Activated naive CD8-positive, alpha-beta T cell treated with anti-CD3 and anti-CD28 coated beads, Interleukin-2, amount 50 U/mL, for 24 hours (primary cell): ENCODE measurements around the gene MTHFD1.
A peak's percentile ranks its signal among the peaks of the same experiment; 100 is the strongest.
"Not testable (repeated sequence)": the region's sequence is repeated elsewhere in the genome, so short reads cannot be mapped to it uniquely, and the experiment has no call there.

Experiments used
- ATAC-seq: fragments of 150-1000 bp; cut with Tn5 transposase; one replicate; pipeline ENCODE4 v1.10.0; 2021
- DNase-seq: peaks from one replicate; pipeline ENCODE4 v3.0.0; 2021
- H3K27ac Mint-ChIP-seq: one replicate; pipeline ENCODE4 v1.8.0; 2021; ENCODE audit warnings: mild to moderate bottlenecking, mixed read lengths
- H3K27me3 Mint-ChIP-seq: one replicate; pipeline ENCODE4 v1.8.0; 2021; ENCODE audit warnings: mixed read lengths
- H3K36me3 Mint-ChIP-seq: one replicate; pipeline ENCODE4 v1.8.0; 2021; ENCODE audit warnings: low read depth, mixed read lengths
- H3K4me1 Mint-ChIP-seq: one replicate; pipeline ENCODE4 v1.8.0; 2021; ENCODE audit warnings: mixed read lengths
- H3K4me3 Mint-ChIP-seq: one replicate; pipeline ENCODE4 v1.8.0; 2021; ENCODE audit warnings: mild to moderate bottlenecking, moderate library complexity, mixed read lengths
- H3K9me3 Mint-ChIP-seq: one replicate; pipeline ENCODE4 v1.8.0; 2021; ENCODE audit warnings: mixed read lengths

Gene MTHFD1

DNA sequence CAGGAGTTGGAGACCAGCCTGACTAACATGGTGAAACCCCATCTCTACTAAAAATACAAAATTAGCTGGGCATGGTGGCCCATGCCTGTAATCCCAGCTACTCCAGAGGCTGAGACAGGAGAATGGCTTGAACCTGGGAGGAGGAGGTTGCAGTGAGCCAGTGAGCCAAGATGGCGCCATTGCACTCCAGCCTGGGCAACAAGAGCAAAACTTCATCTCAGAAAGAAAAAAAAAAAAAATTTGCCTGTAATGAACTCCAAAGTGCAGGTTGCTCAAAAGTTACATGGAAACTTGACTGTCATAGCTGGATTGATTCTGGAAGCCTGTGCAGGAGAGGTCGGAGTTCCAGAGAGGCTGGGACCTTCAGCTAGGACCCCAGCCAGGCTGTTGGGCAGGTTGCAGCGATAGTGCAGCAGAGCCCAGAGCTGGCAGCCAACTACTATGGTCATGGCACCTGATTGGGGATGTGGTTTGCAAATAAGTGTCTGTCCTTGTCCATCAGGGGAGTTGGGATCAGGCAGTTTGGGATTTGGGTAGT lies 5.1 kb downstream of the MTHFD1 start:
- not testable (repeated sequence) for ATAC-seq, H3K4me3 Mint-ChIP-seq, H3K27ac Mint-ChIP-seq, DNase-seq, H3K9me3 Mint-ChIP-seq, H3K27me3 Mint-ChIP-seq
- Mint-ChIP-seq H3K36me3 (peaks cover 48% of the 10 kb centered on the region), H3K4me1 (peaks cover 34% of the 10 kb centered on the region)

DNA sequence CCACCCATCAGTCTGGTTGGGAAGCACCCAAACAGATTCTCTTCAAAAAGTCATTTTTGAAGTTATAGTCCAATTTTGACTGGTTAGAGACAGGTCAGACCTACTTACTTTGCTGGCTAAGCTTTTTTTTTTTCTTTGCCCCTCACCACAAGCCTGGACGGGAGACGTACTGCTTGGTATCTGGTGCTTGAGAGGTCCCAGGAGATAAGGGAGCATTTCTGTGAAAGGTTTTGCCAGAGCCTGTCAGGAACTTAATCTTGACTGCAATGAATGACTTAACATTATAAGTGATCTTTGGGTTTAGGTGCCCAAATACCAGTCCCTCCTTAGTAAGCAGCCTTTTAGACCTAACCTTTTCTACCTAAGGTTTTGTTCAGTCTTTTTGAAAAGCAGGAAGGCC lies 6.3 kb downstream of the MTHFD1 start:
- Mint-ChIP-seq H3K4me1 (peaks cover 31% of the 10 kb centered on the region), H3K9me3 (no peaks in the 10 kb centered on the region), H3K27ac (no peak overlapping the region), H3K36me3 (peaks cover 47% of the 10 kb centered on the region), H3K4me3 (no peak overlapping the region), H3K27me3 (no peaks in the 10 kb centered on the region)
- DNase-seq (no peak), ATAC-seq (no peak)

DNA sequence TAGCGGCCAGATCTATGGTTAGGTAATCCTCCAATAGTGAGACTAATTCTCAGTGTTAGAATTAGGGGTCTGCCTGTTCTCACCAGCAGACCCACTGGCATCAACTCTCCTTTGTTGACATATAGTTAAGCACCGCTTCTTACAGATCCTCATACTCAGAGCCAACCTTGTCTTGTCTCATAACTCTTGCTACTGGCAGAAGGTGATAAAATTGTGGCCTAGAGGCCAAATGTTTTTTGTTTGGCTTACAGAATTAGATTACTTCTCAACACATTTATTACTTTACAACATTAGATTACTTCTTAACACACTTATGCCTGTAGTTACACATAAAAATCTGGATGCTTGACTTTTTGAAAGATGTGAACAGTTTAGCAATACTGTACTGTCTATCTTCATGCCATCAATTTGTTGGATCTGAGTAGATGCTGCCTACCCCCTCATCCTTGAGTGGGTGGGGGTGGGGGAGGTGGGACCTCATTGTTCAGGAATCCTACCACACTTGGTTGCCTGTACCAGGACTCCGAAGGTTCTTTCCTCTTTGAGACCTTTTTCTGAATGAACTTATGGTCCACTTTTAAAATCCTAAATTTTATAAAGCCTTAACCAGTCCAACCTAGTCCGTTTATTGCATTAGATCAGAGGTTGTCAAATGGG lies 7.0 kb downstream of the MTHFD1 start:
- Mint-ChIP-seq H3K9me3 (no peaks in the 10 kb centered on the region), H3K27ac (no peak overlapping the region), H3K4me1 (peaks cover 27% of the 10 kb centered on the region), H3K4me3 (no peak overlapping the region), H3K27me3 (no peaks in the 10 kb centered on the region), H3K36me3 (peaks cover 43% of the 10 kb centered on the region)
- no peak for DNase-seq
- no peak for ATAC-seq

DNA sequence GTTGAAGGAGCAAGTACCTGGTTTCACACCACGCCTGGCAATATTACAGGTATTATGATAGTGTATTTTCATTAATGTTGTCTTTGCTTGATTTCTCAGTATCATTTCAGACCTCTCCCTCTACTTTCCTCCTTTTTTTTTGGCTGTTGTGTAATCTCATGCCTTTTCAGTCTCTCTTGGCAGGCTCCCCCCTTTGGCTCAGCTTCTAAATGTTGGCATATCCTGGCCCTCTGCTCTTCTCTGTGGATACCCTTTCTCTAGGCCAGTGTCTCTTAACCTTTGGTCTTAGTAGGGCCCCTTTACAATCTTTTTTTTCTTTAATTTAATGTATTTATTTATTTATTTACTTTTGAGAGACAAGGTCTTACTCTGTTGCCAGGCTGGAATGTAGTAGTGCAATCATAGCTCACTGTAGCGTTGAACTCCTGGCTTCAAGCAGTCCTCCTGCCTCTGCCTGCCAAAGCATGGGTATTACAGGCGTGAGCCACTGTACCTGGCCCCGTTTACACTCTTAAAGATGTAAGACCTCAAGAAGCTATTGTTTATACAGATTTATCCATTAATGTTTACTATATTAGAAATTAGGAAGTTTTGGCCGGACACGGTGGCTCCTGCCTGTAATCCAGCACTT lies 12.8 kb downstream of the MTHFD1 start:
- H3K36me3 Mint-ChIP-seq, result peaks cover 43% of the 10 kb centered on the region
- H3K27me3 Mint-ChIP-seq, result no peaks in the 10 kb centered on the region
- DNase-seq, result no peak
- H3K9me3 Mint-ChIP-seq, result no peaks in the 10 kb centered on the region
- H3K4me1 Mint-ChIP-seq, result no peaks in the 10 kb centered on the region
- H3K4me3 Mint-ChIP-seq, result no peak overlapping the region
- H3K27ac Mint-ChIP-seq, result no peak overlapping the region
- no peak for ATAC-seq

DNA sequence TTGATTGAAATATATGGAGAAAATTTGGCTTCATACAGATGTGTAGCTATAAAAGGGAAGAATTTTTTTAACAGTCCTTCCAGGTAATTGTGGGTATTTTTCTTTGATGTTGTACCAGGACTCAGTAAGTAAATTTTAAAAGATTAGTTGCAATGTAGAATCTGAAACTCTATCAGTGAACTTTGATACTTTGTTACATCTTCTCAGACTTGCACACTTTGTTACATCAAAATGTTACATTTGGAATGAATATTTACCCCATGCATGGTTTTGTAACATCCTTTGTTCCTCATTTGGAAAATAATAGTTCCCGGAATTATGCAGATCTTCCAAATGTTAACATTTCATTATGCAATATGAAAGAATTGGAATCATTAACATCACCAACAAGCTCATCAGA lies 13.8 kb downstream of the MTHFD1 start:
- Mint-ChIP-seq H3K9me3 (no peaks in the 10 kb centered on the region), H3K27ac (no peak overlapping the region), H3K4me3 (no peak overlapping the region), H3K4me1 (no peaks in the 10 kb centered on the region), H3K27me3 (no peaks in the 10 kb centered on the region), H3K36me3 (peaks cover 49% of the 10 kb centered on the region)
- ATAC-seq, result no peak
- no peak for DNase-seq

DNA sequence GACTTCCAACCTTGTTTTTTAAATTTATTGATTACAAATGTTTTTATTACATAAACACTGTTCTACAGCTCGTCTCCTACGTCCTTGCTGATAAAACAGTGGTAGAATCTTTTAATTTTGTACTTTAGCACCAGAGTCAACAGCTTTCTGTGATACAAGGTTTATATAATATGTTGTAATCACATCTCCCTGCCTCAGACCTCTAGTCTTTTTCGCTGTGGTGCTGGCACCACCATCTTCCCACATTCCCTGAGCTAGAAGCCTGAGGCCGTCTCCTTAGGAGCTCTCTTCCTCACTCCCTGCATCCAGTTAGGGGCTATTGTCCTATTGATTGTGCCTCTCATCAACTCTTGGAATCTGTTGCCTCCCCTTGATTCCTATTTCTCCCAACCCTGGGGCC lies 17.1 kb downstream of the MTHFD1 start:
- Mint-ChIP-seq H3K4me3 (no peak overlapping the region), H3K27me3 (no peaks in the 10 kb centered on the region), H3K4me1 (peaks cover 16% of the 10 kb centered on the region), H3K9me3 (no peaks in the 10 kb centered on the region), H3K36me3 (peaks cover 52% of the 10 kb centered on the region), H3K27ac (no peak overlapping the region)
- DNase-seq (no peak), ATAC-seq (no peak)

DNA sequence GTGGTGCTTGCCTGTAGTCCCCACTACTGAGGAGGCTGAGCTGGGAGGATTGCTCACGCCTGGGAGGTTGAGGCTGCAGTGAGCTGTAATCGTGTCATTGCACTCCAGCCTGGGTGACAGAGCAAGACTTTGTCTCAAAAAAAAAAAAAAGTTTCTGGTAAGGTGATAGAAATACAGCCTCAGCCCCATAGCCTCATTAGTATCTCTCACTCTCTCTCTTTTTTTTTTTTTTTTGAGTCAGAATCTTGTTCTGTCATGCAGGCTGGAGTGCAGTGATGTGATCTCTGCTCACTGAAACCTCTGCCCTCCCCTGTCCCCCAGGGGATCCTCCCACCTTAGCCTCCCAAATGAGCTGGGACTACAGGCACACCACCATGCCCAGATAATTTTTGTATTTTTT lies 19.2 kb downstream of the MTHFD1 start:
- ATAC-seq (no peak), DNase-seq (no peak)
- peaks cover 21% of the 10 kb centered on the region for H3K4me1 Mint-ChIP-seq
- H3K36me3 Mint-ChIP-seq, result peaks cover 56% of the 10 kb centered on the region
- H3K27me3 Mint-ChIP-seq, result no peaks in the 10 kb centered on the region
- no peaks in the 10 kb centered on the region for H3K9me3 Mint-ChIP-seq
- H3K4me3 Mint-ChIP-seq, result no peak overlapping the region
- H3K27ac Mint-ChIP-seq, result no peak overlapping the region

DNA sequence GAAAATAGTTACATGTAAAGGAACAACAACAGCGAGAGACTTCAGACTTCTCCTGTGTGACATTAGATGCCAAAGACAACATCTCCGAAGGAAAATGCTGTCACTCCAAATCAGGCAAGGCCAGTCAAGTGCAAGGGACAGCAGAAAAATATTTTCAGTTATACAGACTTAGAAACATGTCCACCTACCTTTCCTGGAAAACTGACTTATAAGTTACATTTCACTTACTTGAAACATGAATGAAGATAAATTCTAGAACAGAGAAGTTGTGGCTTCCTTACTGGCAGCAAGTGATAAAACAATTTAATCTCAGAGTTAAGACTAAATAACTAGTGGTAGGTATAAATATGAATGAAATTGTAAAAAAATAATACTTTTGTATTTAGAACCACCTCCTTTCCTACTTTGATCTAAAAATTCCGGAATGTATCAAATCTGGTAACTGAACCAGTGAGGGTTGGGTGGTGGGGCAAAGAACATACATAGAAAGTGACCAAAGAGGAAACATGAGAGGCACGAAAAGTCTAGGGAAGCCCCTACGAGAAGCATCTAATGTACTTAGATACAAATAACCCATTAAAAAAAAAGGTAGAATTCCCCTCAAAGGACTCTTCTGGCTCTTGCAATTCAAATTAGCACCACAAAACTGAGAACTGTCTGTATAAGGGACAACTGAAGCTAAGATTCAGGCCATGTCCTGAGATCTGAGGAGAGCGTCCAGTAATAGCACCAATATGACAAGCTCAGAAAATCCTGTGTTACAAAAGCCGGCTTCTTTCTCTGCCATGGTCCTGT lies 21.2 kb downstream of the MTHFD1 start:
- peaks cover 22% of the 10 kb centered on the region for H3K4me1 Mint-ChIP-seq
- peak overlapping the region; percentile 29 for H3K27ac Mint-ChIP-seq

DNA sequence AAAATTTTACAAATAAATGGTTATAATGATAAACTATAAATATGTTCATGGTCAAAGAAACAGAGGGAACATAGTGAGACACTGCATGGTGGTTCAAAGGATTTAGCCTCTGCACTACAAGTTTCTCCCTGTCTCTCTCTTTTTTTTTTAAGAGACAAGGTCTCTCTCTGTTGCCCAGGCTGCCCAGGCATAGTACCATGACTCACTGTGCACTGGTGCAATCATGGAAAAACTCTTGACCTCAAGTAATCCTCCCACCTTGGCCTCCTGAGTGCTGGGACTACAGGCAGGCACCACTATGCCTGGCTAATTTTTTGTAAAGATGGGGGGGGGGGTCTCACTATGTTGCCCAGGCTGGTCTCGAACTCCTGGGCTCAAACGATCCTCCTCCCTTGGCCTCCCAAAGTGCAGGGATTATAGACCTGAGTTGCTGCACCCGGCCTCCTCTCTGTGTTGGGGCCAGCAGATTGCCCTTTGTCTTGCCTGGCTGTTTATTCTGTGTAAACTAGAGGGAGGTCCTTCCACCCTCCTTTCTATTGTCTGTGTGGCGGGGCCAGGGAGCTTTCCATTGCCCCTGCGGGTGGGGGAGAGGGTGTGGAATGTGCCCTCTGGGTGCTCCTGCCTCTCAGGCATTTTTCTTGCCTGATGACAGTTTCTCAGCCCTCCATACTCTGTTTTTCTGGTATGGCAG lies 22.1 kb downstream of the MTHFD1 start:
- Mint-ChIP-seq H3K4me1 (peaks cover 23% of the 10 kb centered on the region), H3K9me3 (no peaks in the 10 kb centered on the region), H3K4me3 (no peak overlapping the region), H3K27ac (no peak overlapping the region), H3K36me3 (peaks cover 52% of the 10 kb centered on the region), H3K27me3 (no peaks in the 10 kb centered on the region)
- no peak for DNase-seq
- ATAC-seq, result peak; percentile 83

More for the DNA sequence above, 21.2 kb downstream of the MTHFD1 start:
- Mint-ChIP-seq H3K27me3 (no peaks in the 10 kb centered on the region), H3K9me3 (no peaks in the 10 kb centered on the region), H3K4me3 (no peak overlapping the region), H3K36me3 (peaks cover 54% of the 10 kb centered on the region)
- DNase-seq (no peak), ATAC-seq (no peak)

DNA sequence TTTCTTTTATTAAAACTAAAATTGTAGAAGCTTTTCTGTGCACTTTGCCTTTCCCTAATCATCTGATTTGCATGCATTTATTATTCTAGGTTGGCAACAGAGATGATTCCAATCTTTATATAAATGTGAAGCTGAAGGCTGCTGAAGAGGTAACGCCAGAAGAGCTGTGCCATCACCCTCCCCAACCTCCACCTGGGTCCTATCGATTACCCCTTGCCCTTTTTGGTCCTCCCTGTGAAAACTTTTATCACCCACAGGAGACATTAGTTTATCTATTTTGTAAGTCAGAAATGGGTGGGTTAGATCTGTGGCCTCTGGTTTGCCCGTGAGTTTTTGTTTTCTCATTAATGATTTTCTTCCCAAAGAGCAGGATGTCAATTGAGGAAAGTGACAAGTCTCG lies 22.8 kb downstream of the MTHFD1 start:
- Mint-ChIP-seq H3K27ac (no peak overlapping the region), H3K9me3 (no peaks in the 10 kb centered on the region), H3K36me3 (peaks cover 53% of the 10 kb centered on the region), H3K4me1 (peaks cover 31% of the 10 kb centered on the region), H3K27me3 (no peaks in the 10 kb centered on the region), H3K4me3 (no peak overlapping the region)
- ATAC-seq (no peak), DNase-seq (no peak)

DNA sequence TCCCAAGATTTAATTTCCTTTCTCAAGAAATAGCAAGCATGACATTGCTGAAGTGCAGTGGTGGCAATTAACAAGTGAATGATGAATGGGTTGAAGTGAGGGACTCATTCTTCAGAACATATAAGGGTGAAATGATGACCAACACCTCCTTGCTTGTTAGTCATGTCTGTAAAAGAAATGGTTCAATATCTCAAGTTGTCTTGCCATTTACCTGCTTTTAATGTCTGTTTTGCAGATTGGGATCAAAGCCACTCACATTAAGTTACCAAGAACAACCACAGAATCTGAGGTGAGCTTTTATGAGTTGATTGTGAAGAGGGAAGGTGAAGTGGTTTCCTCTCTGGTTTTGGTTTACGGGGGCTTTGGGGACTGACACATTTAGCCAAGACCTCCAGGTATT lies 24.1 kb downstream of the MTHFD1 start:
- ATAC-seq (peak; percentile 30), DNase-seq (no peak)
- Mint-ChIP-seq H3K27me3 (no peaks in the 10 kb centered on the region), H3K27ac (no peak overlapping the region), H3K9me3 (no peaks in the 10 kb centered on the region), H3K4me3 (no peak overlapping the region), H3K4me1 (peaks cover 43% of the 10 kb centered on the region), H3K36me3 (peaks cover 58% of the 10 kb centered on the region)

DNA sequence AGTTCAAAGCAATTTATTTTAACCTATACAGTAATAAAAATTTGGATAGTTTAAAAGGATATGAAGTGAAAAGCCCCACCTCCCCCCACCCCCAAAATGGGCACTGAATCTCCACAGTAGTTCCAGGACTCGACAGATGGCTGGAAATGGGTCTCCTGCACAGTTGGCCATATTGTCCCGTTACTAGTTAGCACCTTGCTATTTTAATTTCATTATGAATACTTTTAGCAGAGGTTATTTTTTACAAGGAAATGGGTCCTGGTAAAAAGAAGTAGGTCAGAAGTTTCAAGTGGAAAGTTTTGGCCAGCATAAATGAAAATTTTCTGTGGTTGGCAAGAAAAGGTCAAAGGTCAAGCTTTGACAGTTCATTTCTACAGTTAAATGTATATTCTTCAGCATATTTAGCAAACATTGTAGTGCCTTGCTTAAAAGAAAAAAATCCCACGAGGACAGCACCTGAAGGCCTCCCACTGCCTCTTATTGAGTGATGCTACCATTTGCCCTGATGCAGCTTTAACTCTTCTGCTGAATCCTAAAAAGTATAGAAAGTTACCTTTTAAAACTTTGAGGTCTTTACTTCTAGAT lies 28.3 kb downstream of the MTHFD1 start:
- Mint-ChIP-seq H3K9me3 (no peaks in the 10 kb centered on the region), H3K27ac (peak overlapping the region; percentile 49), H3K27me3 (no peaks in the 10 kb centered on the region), H3K4me3 (no peak overlapping the region), H3K4me1 (peaks cover 30% of the 10 kb centered on the region), H3K36me3 (peaks cover 75% of the 10 kb centered on the region)
- ATAC-seq, result no peak
- no peak for DNase-seq

DNA sequence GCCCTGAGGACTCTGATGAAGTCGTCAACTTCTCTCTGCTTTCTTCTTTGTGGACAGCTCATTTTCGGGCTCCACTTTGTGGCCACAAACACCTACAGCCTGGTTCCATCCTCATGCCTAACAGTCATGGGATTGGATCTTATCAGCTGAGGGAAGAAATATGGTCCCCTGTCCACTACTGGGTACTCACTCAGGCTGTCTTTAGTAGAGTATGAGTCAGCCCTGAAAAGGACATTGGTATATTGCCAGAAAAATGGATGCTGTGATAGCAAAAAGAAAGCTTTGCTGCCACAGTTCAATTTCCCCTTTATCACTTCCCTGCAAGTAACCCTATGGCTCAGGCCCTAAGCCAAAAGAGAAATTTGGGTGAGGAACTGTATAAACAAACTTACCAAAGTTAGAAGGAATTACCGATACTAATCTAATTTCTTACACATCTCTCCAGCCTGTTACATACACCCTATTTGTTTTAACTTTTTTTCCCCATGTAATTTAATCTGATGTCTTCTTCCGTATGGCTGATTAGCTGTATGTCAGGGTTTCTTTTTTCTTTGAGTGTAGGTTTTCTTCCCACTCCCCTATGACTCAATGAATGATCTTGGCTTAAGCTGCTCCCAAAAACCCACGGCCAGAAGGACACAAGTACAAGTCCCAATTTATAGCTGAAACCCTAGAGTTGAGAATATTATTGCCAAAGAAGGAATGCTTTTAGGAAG lies 29.1 kb downstream of the MTHFD1 start:
- Mint-ChIP-seq H3K27me3 (no peaks in the 10 kb centered on the region), H3K36me3 (peaks cover 75% of the 10 kb centered on the region), H3K4me3 (no peak overlapping the region), H3K4me1 (peaks cover 34% of the 10 kb centered on the region), H3K27ac (no peak overlapping the region), H3K9me3 (no peaks in the 10 kb centered on the region)
- DNase-seq (no peak), ATAC-seq (no peak)

DNA sequence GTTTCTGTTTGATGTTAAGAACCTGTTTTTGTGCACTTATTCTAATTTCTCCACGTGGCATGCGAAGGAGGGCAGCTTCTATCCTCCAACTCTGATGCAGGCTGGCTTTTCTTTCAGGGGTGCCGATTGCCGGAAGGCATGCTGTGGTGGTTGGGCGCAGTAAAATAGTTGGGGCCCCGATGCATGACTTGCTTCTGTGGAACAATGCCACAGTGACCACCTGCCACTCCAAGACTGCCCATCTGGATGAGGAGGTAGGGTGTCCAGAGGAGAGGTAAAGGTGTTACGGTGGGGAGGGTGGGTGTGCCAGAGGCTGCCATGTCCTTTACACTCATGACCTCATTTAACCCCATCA lies 29.6 kb downstream of the MTHFD1 start:
- H3K27me3 Mint-ChIP-seq, result no peaks in the 10 kb centered on the region

More for the DNA sequence above, 29.6 kb downstream of the MTHFD1 start:
- Mint-ChIP-seq H3K36me3 (peaks cover 77% of the 10 kb centered on the region), H3K4me1 (peaks cover 40% of the 10 kb centered on the region), H3K9me3 (no peaks in the 10 kb centered on the region), H3K27ac (no peak overlapping the region), H3K4me3 (no peak overlapping the region)
- DNase-seq (no peak), ATAC-seq (no peak)
